SK-N-SH treated with all-trans-retinoic acid at 6 μM for 48 hours (cell line): ENCODE data around the gene ARRB1.
"Not testable (repeated sequence)": the region's sequence is repeated elsewhere in the genome, so short reads cannot be mapped to it uniquely, and the experiment has no call there.

Experiments
- ATAC-seq: fragments of 200-7000 bp; cut with Tn5 transposase; 3 replicates; pipeline ENCODE4 v1.9.1; 2020; ENCODE audit warnings: mild to moderate bottlenecking, moderate library complexity
- BACH2 ChIP-seq: fragments of 250-450 bp; sonication (Bioruptor Pico); IDR thresholded peaks from 2 replicates; pipeline ENCODE4 v1.9.0; 2021; ENCODE audit warnings: mild to moderate bottlenecking, borderline replicate concordance
- CSRNP3 ChIP-seq: fragments of 250-450 bp; sonication (Bioruptor Pico); IDR thresholded peaks from 2 replicates; pipeline ENCODE4 v1.5.1; 2021; ENCODE audit warnings: mild to moderate bottlenecking, moderate library complexity
- GLIS3 ChIP-seq: fragments of 250-450 bp; sonication (Bioruptor Pico); IDR thresholded peaks from 2 replicates; pipeline ENCODE4 v1.5.0; 2020; ENCODE audit warnings: mild to moderate bottlenecking, moderate library complexity
- ISL1 ChIP-seq: fragments of 250-450 bp; sonication (Bioruptor Pico); IDR thresholded peaks from 2 replicates; pipeline ENCODE4 v2.1.2; 2022; ENCODE audit warnings: mild to moderate bottlenecking, moderate library complexity
- PATZ1 ChIP-seq: fragments of 250-450 bp; sonication (Bioruptor Pico); IDR thresholded peaks from 2 replicates; pipeline ENCODE4 v1.8.0; 2020; ENCODE audit warnings: mild to moderate bottlenecking, moderate library complexity, borderline replicate concordance
- POU6F1 ChIP-seq: fragments of 250-450 bp; sonication (Bioruptor Pico); IDR thresholded peaks from 2 replicates; pipeline ENCODE4 v1.8.0; 2021; ENCODE audit warnings: low read depth, mild to moderate bottlenecking, moderate library complexity, borderline replicate concordance
- PPARA ChIP-seq: fragments of 250-450 bp; sonication (Bioruptor Pico); IDR thresholded peaks from 2 replicates; pipeline ENCODE4 v1.5.0; 2020; ENCODE audit warnings: mild to moderate bottlenecking, borderline replicate concordance
- RARB ChIP-seq: fragments of 250-450 bp; sonication (Bioruptor Pico); IDR thresholded peaks from 2 replicates; pipeline ENCODE4 v1.8.0; 2021; ENCODE audit warnings: mild to moderate bottlenecking, moderate library complexity
- TCF4 ChIP-seq: fragments of 250-450 bp; sonication (Bioruptor Pico); IDR thresholded peaks from 2 replicates; pipeline ENCODE4 v1.8.0; 2021; ENCODE audit warnings: mild to moderate bottlenecking, moderate library complexity, borderline replicate concordance
- TSHZ2 ChIP-seq: fragments of 250-450 bp; sonication (Bioruptor Pico); IDR thresholded peaks from 2 replicates; pipeline ENCODE4 v1.5.0; 2020; ENCODE audit warnings: mild to moderate bottlenecking, moderate library complexity
- ZC3H10 ChIP-seq: fragments of 250-450 bp; sonication (Bioruptor Pico); IDR thresholded peaks from 2 replicates; pipeline ENCODE4 v1.5.1; 2021; ENCODE audit warnings: mild to moderate bottlenecking, moderate library complexity
- ZFP3 ChIP-seq: fragments of 250-450 bp; sonication (Bioruptor Pico); IDR thresholded peaks from 2 replicates; pipeline ENCODE4 v1.5.0; 2020; ENCODE audit warnings: mild to moderate bottlenecking, moderate library complexity
- ZFP30 ChIP-seq: fragments of 450-650 bp; formaldehyde crosslinking; IDR thresholded peaks from 2 replicates; pipeline ENCODE4 v1.5.0; 2022; ENCODE audit warnings: mild to moderate bottlenecking, moderate library complexity
- ZNF565 ChIP-seq: fragments of 450-650 bp; formaldehyde crosslinking; conservative IDR thresholded peaks from 2 replicates; pipeline ENCODE4 v1.5.0; 2020; ENCODE audit warnings: low read depth, mild to moderate bottlenecking, moderate library complexity
- ZNF8 ChIP-seq: fragments of 450-650 bp; formaldehyde crosslinking; IDR thresholded peaks from 2 replicates; pipeline ENCODE4 v1.5.0; 2020; ENCODE audit warnings: mild to moderate bottlenecking, moderate library complexity

Gene ARRB1

GRCh38 chr11:75333022-75333806 lies 18.2 kb downstream of the ARRB1 start:
- TF ChIP-seq POU6F1 (CRISPR knock-in tag) (no peak), GLIS3 (CRISPR knock-in tag) (no peak), ZNF565 (CRISPR knock-in tag) (no peak), ZFP3 (CRISPR knock-in tag) (no peak), ISL1 (CRISPR knock-in tag) (no peak), BACH2 (CRISPR knock-in tag) (no peak), PPARA (CRISPR knock-in tag) (no peak), RARB (CRISPR knock-in tag) (no peak), CSRNP3 (no peak), TCF4 (CRISPR knock-in tag) (no peak), ZFP30 (no peak), ZNF8 (CRISPR knock-in tag) (no peak), PATZ1 (CRISPR knock-in tag) (no peak), TSHZ2 (CRISPR knock-in tag) (no peak), ZC3H10 (no peak)
- no peak for ATAC-seq

GRCh38 chr11:75331761-75332160 lies 19.7 kb downstream of the ARRB1 start:
- ATAC-seq: not testable (repeated sequence)

- ATAC-seq: not testable (repeated sequence)
These were observed 20.2 kb downstream of the ARRB1 start for GRCh38 chr11:75331304-75331703.

GRCh38 chr11:75330886-75331285 lies 20.6 kb downstream of the ARRB1 start:
- ATAC-seq: not testable (repeated sequence)

GRCh38 chr11:75330291-75330690 lies 21.2 kb downstream of the ARRB1 start:
- TF ChIP-seq ZFP30 (no peak), PPARA (CRISPR knock-in tag) (no peak), TCF4 (CRISPR knock-in tag) (no peak), ZNF565 (CRISPR knock-in tag) (no peak), ZNF8 (CRISPR knock-in tag) (no peak)
- ATAC-seq: no peak
